NB4 (cell line): ENCODE measurements around the gene ASCL2.

Experiments
- DNase-seq: peaks from one replicate; pipeline ENCODE4 v3.0.0; 2010; ENCODE audit warnings: low read depth
- H3K4me3 ChIP-seq: one replicate; pipeline ENCODE4 v1.5.1; 2011; ENCODE audit warnings: mild to moderate bottlenecking, low read depth, low read length, moderate library complexity
- CTCF ChIP-seq: IDR thresholded peaks from one replicate; pipeline ENCODE4 v1.5.1; 2012; ENCODE audit warnings: low read depth, low read length
- MAX ChIP-seq: IDR thresholded peaks from 2 replicates; pipeline ENCODE4 v1.6.1; 2011; ENCODE audit warnings: low read depth, low read length
- MYC ChIP-seq: IDR thresholded peaks from 2 replicates; pipeline ENCODE4 v1.6.1; 2011; ENCODE audit warnings: low read depth, low read length
- POLR2A ChIP-seq: IDR thresholded peaks from 2 replicates; pipeline ENCODE4 v1.6.1; 2011; ENCODE audit warnings: mild to moderate bottlenecking; ENCODE audit not compliant: insufficient read length; ENCODE audit errors: extremely low read depth

ASCL2 gene

GRCh38 chr11:2316963-2317244 is 46.5 kb upstream of the ASCL2 start:
- DNase-seq, result no peak
- TF ChIP-seq CTCF (no peak), MYC (no peak), MAX (no peak), POLR2A (no peak)
- no peak overlapping the region for H3K4me3 ChIP-seq

- peak; percentile 25 for DNase-seq
- TF ChIP-seq MAX (no peak), POLR2A (no peak), CTCF (no peak), MYC (no peak)
- no peak overlapping the region for H3K4me3 ChIP-seq
Observed at GRCh38 chr11:2316169-2316962, 46.0 kb upstream of the ASCL2 start.

GRCh38 chr11:2315395-2316168 is 45.2 kb upstream of the ASCL2 start:
- H3K4me3 ChIP-seq, result no peak overlapping the region
- TF ChIP-seq POLR2A (no peak), MAX (no peak), CTCF (no peak), MYC (no peak)
- peak; percentile 4 for DNase-seq

- TF ChIP-seq MAX (no peak), POLR2A (no peak), MYC (no peak), CTCF (no peak)
- DNase-seq, result peak; percentile 27
- H3K4me3 ChIP-seq, result no peak overlapping the region
Observed at GRCh38 chr11:2314525-2315394, 44.4 kb upstream of the ASCL2 start.

- TF ChIP-seq MAX, result no peak
- no peak for TF ChIP-seq CTCF
- TF ChIP-seq MYC, result no peak
- no peak for TF ChIP-seq POLR2A
- H3K4me3 ChIP-seq, result no peak overlapping the region
- DNase-seq, result peak; percentile 12
Observed at GRCh38 chr11:2314136-2314524, 43.7 kb upstream of the ASCL2 start.
